Daoy (cell line): Measurements from ENCODE around the gene MCC. TPM values are rescaled to one million over a fixed set of nuclear protein-coding genes. Genes with fewer than 3 reads are reported as not detected.
"Not testable (repeated sequence)": the region's sequence is repeated elsewhere in the genome, so short reads cannot be mapped to it uniquely, and the experiment has no call there.

Experiments
- DNase-seq: peaks from one replicate; pipeline ENCODE4 v3.0.0-alpha.2; 2015; ENCODE audit warnings: low read depth
- total RNA-seq: library from RNA; depleted of rRNA; stranded (reverse); fragments of >200 nt; shearing (Covaris generic); gene quantifications from 2 replicates; pipeline ENCODE4 v1.2.3, GENCODE V29; 2014

Gene MCC
- total RNA-seq, 1 experiment from 2014 or later, result 11.8 TPM

DNA sequence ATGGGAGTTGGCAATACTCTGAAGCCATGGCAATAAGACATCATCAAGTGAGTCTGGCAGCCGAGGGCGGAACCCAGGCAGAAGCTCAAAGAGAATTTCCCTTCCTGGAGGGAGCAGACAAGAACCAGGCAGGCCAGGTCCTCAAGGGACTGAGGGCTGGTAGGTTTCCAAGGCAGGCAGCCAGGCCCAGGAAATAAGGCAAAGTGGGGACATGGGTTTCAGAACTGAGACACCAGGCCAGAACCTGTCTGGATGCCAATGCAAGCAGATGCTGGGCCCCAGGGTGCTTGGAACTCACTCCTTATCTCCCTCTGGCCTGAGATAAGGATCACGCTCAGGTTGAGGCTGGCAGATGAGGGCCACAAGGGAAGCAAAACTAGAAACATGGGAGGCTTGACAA lies 62.3 kb downstream of the MCC start:
- no peak for DNase-seq

DNA sequence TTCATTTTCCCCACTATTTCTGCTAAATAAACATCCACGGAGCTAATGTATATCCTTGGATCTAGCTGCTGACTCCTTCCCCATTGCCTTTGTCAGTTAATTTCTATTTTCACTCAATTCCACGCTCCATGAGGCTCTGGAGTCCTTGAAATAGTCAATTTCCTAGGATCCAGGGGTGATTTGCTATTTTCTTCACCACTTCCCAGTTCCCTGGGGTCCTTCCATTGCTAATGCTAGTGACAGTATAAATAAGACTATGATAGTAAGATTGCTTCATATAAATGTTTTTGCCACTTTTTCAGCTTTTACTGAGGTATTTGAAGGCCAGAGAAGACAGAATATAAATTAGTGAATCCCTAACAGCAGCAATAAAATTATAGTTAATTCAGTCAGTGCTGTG lies 66.6 kb downstream of the MCC start:
- no peak for DNase-seq

DNA sequence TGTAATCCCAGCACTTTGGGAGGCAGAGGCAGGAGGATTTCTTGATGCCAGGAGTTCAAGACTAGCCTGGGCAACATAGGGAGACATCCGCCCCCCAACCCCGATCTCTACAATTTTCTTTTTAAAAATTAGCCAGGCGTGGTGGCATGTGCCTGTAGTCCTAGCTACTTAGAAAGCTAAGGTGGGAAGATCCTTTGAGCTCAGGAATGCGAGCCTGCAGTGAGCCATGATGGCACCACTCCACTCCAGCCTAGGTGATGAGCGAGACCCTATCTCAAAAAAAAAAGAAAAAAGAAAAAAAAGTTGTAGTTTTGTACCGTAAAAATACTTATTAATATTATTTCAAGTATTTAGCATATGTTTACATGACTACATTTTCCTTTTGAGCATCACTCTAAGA lies 82.7 kb downstream of the MCC start:
- no peak for DNase-seq

DNA sequence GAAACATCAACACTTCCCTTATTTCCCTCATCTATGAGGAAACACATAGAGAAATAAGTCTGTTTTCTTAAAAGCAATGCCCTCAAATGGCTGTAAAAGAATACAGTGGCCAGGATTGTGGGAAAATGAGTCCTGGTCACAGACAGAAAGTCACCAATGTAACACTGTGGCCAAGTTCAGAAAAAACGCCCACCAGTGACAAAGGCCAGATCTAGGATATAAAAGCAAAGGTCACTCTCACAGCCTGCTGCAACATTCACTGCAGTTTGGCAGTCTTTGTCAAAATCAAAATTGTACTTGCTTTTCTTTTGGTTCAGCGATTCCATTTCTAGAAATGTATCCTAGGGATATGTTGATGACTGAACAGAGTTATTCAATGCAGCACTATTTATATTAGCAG lies 84.0 kb downstream of the MCC start:
- DNase-seq, result no peak

DNA sequence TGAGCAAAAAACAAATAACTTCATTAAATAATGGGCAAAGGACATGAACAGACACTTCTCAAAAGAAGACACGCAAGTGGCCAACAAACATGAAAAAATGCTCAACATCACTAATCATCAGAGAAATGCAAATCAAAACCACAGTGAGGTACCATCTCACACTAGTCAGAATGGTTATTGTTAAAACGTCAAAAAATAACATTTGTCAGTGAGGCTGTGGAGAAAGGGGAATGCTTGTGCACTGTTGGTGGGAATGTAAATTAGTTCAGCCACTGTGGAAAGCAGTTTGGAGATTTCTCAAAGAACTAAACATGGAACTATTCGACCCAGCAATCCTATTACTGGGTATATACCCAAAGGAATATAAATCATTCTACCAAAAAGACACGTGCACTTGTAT lies 90.3 kb downstream of the MCC start:
- not testable (repeated sequence) for DNase-seq

DNA sequence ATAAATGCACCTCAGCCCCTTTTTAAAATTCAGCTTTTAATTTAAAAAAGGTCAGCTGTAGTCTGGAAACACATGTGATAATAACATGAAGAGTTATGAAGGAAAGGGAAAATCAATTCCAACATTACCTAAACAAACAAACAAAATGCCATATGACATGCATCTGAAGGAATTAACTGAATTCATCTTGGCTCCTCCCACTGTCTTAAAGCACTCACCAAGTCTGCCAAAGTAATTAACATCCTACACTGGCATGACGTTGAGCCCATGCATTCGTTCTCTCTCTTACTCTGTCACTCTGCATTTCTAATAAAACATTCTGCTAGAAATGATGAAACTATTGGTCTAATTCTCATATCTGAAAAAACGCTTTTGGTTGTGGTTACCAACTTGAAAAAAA lies 91.2 kb downstream of the MCC start:
- no peak for DNase-seq

DNA sequence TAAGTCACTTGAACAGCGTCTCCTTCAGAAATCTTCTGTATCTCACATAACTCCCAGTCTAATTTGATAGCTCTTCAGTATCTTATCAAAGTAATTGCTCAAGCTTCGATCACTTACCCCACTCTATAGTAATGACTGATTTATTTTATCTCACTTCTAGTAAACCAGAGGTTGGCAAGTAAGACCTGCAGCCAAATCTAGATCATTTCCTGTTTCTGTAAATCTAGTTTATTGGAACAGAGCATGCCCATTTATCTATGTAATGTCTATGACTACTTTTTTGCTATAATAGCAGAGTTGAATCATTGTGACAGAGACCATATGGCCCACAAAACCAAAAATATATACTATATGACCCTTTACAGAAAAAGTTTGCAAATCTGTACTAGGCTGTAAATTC lies 93.6 kb downstream of the MCC start:
- no peak for DNase-seq

DNA sequence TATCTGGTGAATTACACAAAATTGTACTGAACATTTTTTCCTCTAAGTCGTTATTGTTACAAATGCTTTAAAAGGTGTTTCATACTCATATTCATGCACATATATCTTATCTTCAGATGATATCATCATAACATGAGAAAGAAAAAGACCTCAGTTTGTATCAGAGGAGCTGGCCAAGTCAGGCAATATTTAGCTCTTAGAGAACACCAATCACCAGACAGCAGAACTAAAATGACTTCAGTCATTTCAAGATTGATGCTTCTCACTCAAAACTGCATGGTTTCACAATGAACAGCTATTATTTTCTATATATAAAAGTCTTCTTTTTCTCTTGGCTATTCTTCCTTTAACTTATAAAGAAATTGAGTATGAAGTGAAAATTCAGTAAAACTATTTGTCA lies 98.0 kb downstream of the MCC start:
- no peak for DNase-seq

DNA sequence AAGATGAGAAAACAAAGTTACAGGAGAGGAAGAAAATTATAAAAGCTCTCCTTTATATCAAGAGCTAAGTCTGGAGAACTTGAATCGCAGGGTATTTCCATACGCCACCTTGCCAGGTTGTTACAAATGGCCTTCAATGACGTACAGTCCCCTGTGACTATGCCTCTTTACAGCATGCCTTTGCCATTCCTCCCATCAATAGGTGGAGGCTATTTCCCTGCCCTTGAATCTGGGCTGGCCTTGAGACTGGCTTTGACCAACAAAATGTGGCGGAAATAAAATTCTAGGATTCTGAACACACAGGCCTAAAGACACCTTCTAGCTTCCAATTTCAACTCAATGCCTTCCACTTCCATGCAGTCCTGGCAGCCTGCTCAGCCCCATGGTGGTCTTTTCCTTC lies 99.1 kb downstream of the MCC start:
- no peak for DNase-seq

DNA sequence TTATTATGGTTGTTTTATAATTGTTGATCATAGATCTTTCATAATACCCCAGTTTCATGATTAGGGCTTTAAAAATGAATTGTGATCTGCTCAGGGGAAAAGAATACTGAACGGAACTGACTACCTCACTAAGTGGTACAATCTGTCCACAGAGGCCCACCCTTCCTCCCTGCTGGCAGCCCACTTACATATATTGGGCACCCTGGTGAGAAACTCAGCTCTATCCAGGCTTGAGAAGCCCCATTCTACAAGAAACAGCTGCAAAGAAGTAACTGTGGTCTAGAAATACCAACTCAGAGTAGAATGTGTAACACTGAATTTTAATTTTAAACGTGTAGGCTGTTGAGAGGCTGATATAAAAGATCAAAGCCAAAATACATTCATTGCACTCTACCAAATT lies 100.4 kb downstream of the MCC start:
- DNase-seq, result no peak

DNA sequence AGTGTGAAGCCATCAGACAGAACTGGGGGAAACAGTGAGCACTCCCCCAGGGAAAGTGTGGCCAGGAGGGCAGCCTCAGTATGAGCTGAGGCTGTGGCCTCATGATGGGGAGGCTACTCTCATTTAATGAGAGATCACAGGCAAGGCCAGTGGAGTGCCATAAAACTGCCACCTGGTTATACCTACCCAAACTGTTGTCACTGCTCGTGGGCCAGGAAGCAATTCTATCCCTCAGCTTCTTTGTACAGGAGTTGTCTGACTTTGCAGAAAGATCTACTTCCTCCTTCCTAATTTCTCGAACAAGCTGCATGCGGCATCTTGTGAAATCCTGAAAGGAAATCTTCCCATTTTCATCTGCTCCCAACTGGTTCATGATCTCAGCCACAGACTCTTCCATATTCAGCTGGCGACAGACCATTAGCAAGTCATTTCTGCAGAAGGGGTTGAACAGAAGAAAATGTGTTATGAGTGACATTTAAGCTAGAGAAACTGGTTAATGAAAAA lies 103.4 kb downstream of the MCC start:
- no peak for DNase-seq

DNA sequence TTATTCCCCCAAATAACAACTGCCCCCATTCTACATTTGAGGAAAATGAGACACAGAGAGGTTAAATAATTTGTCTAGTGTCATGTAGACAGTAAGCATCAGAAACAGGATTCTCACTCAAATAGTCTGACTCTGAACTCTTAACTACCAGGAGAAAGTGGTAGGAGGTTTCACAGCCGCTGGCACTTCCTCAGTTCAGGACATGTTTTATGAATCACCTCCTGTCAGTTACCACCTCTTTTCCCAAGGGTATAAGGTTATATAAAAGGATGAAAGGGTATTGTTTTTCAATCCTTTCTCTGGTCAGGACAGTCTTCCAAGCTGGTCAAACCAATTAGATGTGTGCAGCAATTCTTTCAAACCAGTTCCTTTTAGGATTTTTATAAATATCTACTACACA lies 105.5 kb downstream of the MCC start:
- DNase-seq, result peak; percentile 46

DNA sequence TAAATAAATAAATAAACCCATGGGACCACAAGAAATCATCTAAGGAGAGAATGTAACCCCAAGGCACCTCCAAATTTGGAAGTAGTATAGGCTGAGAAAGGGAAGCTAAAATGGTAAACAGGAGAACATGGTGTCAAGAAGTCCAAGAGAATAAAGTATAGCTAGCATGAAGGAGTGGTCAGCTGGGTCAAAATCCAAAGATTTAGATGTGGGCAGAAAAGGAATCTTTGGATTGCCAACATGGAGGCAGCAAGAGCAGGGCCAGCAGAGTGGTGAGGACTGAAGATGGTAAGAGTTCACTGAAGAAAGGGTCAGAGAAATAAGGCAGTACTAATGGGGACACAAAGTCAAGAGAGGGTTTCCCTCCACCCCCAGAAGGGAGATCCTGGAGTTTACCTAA lies 106.5 kb downstream of the MCC start:
- no peak for DNase-seq

DNA sequence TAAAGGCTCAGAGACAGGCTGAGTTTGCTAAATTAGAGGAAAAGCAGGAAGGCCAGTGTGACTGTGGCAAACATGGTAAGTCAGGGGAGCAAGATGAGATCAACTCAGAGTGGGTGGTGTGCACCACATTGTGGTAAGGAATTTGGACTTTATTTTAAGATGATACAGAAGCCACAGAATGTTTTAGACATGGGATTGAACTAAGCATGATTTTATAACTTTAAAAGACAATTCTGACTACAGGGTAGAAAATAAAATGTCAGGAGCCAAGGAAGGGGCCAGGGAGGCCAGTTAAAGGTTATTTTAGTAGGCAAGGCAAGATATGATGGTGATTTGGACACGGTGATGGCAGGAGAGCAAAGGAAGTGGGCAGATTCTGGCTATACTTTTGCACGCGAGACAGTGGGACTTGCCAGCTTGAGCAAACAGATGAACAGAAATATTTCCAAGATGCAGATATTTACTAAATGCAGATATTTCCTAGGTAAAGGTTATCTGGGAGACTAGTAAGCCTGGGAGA lies 107.4 kb downstream of the MCC start:
- DNase-seq, result peak; percentile 19

DNA sequence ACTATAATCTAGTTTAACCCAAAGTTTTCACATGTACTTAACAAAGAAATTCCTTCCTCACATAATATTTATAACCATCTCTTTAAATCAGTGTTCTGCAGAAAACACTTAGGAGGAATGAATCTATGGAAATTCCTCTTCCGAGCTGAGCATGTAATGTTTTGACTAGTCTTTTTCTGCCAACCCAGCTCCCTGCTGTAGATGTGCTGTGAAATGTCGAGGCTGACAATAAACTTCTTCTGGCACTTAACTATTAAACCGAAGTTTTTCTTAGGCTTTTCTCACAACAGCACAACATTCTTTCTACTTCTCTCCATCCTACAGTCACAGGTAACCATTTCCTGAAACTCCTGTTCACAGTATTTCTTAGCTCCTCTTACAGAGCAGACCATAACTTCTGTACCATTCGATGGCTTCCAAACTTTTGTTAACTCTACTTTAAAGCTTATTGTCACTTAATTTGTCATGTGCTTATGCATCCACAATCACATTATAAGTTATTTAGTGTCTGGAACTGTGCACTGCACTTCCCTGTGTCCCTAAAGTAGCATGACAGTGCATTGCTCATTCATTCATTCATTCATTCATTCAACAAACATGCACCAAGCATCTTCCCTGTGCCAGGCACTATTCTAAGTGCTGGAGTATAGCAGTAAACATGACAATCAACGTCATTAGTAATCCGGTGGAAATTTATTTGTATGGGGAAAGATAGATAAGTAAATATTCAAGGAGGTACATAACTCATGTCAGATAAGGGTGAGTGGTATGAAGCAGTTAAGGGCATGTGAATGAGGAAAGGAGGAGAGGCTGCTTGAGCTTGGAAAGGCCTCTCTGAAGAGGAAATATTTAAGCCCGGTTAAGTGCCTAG lies 108.1 kb downstream of the MCC start:
- DNase-seq, result no peak

DNA sequence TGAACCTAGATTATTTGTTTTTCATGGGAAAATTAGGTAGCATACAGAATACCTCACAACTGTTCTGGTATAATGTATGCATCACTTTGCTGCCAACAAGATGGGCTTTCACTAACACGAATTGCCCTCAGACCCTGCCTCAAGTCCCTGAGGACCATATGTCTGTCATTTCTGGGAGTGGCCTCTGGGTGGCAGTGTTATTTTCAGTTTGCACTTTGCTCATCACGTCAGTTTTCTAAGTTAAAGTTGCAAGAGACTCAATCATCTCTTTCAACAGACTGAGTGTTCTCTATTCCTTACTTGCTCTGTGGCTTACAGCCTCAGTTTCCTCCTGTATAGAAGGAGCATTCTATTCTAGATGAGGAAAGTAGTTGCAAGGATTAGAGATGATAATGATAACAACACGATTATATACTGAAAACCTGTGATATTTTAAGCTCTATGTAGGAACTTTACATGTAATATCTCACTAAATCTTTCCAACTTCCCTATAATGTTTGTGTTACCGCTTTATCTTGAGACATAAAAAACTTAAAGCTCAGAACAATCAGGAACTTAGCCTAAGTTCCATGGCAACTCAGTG lies 109.2 kb downstream of the MCC start:
- peak; percentile 58 for DNase-seq

DNA sequence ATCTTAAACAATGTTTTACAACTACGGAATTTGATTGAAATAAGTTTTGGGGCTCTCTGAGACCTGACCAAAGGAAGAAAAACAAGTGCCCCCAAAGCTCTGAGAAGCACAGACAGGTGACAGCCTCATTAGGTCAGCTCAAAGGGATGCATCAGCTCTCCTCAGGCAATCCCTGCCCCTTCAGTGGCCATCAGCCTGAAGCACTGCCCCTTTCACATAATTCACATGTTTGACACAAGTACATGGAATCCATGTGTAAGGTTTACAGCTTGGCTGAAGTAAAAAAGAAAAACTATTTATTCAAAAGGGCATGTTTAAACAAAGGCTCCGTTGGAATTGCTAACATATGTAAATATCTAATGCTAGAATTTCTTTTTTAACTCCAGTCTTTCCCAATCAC lies 109.7 kb downstream of the MCC start:
- no peak for DNase-seq

DNA sequence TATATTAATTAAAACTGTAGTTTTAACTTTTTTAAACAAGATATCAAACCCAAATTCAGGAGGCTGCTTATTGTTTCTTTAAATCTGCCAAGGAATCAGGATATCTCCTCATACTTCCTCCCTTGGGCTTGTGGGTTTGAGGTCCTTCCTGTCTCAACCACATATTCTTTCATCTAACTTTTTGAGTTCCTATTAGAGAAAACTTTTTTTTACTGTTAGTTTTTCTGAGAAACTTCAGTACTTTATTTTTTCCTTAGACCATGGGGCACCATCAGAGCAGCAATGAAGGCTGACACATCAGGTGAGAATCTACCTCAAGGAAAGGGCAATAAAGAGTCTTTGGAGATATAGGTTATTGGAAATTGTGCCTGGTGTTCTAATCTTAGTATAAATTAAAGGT lies 110.2 kb downstream of the MCC start:
- no peak for DNase-seq

DNA sequence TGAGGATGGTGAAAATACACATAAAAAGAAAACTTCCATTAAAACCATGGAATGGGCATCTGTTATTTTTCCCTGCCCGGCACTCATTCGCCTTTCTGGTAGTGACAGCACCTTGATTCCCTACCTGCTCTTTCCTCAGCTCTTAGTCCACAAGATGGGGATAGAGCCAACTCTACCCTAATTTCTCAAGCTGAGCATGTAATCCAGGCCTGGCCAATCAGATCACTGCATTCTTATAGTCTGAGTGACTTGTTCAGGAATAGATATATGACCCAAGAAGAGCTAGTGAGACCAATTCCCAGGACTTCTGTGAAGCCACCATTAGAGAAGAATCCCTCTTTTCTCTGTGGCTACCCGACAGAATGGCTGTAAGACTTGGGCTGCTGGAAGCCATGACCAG lies 111.6 kb downstream of the MCC start:
- DNase-seq, result no peak

DNA sequence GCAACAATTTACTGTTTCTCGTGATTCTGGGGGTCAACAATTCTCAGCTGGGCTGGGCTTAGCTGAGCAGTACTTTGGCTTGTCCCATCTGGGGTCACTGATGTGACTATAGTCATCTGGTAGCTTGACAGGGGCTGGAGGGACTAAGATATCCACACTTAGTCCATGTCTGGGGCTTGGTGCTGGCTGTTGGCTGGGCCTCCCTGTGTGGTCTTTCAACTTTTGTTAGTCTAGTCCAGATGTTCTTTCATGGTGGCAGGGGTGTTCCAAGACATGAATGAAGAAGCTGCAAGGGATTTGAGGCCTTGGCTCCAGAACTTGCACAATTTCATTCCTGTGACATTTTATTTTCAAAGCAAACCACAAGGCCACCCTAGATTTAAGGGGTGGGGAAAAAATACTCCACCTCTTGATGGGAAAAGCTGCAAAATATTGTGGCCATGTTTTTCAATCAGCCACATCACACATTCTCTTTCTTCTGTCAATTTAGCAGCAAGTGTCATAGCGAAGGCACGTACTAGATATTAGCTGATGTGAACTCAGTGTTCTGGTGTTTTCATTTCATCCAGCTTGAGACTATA lies 112.7 kb downstream of the MCC start:
- no peak for DNase-seq

DNA sequence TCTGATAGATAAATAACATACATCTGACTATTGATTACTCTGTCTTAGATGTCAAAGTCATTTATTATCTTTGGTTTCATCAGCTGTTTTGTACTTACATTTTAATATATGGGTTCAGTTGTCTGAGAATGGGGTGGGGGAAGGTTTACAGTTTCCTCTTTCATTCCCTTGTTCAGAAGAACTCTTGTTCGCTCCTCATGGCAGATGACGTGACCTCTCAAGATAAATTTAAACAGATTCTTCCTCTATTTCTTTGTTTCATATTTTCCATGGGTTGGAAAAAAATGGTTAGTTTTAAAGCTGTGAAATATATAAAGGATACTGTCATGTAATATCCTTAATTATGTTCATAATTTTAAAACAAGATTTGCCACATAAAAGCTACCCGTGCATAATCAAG lies 114.8 kb downstream of the MCC start:
- no peak for DNase-seq

DNA sequence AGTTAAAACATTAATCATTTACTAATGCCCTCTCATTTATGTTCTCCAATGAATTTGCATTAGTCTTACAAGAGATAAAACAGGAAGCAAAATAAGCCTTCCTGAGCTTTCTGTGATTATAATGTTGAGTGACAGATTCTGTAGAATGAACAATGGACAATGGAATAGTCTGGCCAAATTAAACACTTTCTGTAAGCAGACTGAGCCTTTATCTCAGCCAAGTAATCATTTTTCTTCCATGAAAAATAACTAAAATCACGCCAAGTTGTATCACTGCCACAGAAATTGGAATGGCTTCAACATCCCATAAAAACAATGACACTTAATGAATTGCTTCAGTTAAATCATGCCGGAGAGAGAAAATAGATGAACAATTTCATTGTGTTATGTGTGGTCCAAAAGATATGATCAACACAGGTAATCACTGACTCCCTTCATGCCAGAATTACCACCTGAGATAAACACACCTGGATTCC lies 116.5 kb downstream of the MCC start:
- no peak for DNase-seq

DNA sequence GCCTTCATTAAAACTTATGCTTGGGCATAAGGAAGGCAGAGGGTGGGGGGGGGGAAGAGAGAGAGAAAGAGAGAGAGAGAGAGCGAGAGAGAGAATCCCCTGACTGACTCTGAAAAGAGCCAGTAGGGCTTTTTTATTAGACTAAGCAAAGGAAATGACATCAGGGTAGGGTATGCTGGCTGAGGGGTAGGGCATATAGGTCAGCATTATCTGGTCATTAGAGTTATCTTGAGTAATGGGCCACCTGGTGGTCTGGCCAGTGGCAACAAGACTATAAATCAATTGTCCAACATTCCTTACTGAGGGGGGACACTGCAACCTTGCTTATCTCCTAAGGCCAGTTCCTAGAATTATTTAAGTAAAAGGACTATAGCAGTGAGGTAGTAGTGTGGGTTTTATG lies 120.7 kb downstream of the MCC start:
- no peak for DNase-seq
